Adrenal gland (tissue), 12 donors: ENCODE measurements around the gene GRHPR. TPM values are rescaled to one million over a fixed set of nuclear protein-coding genes. Genes with fewer than 3 reads are reported as not detected.

Experiments
- DNase-seq, 7 donors: peaks; one replicate each; pipeline ENCODE4 v3.0.0-alpha.2; 2019 to 2020
- H3K27ac ChIP-seq, 5 donors: fragments of 200-600 bp; sonication (generic) in 4 of 5; 1 replicate in 3 of 5; 2 replicates in 2 of 5; pipeline versions ENCODE4 v1.5.1 to v1.8.0; 2016 to 2020; ENCODE audit warnings: mild to moderate bottlenecking in 1 of 5
- H3K27me3 ChIP-seq: fragments of 200-600 bp; 2 replicates; pipeline ENCODE4 v1.8.0; 2021
- H3K36me3 ChIP-seq, 2 donors: fragments of 200-600 bp; replicated peaks in 1 of 2; 1 replicate in 1 of 2; 2 replicates in 1 of 2; pipeline versions ENCODE4 v1.5.1 to v1.8.0; 2018 to 2022
- H3K4me1 ChIP-seq, 2 donors: fragments of 200-600 bp; replicated peaks in 1 of 2; 1 replicate in 1 of 2; 2 replicates in 1 of 2; pipeline versions ENCODE4 v1.5.1 to v1.8.0; 2018 to 2021
- H3K4me3 ChIP-seq, 4 donors: fragments of 200-600 bp; sonication (generic) in 3 of 4; one replicate each; pipeline ENCODE4 v1.5.1; 2016 to 2018
- H3K9me3 ChIP-seq, 3 donors: fragments of 200-600 bp; sonication (generic) in 1 of 3; replicated peaks in 1 of 3; 1 replicate in 2 of 3; 2 replicates in 1 of 3; pipeline versions ENCODE4 v1.5.1 to v1.8.0; 2016 to 2021
- POLR2A ChIP-seq, 2 donors: fragments of 450-650 bp; IDR thresholded peaks; one replicate each; pipeline ENCODE4 v1.6.1; 2017; ENCODE audit warnings: antibody characterized with exemption in 2 of 2, mild to moderate bottlenecking in 2 of 2, moderate library complexity in 1 of 2
- WGBS, 4 donors: extraction: QIAGEN DNeasy Blood & Tissue Kit in 2 of 4; methylation state at CpG; one replicate each; pipeline versions ENCODE4 v1.1.5 to v1.1.7; 2013 to 2017; 5-methylcytosine and 5-hydroxymethylcytosine counted together
- intact Hi-C, 2 donors: fragments of 100-400 bp; cut with DNase I; formaldehyde crosslinking; loops; one replicate each; pipeline versions ENCODE4 v1.14.1 to v1.15.0; 2022 to 2023
- polyA plus RNA-seq, 3 donors: library from polyadenylated mRNA; stranded (reverse); fragments of 200-250 nt in 2 of 3; fragments of 350-450 nt in 1 of 3; fragmentation: Illumina TruSeq in 1 of 3; extraction: RNeasy Lipid Tissue Mini Kit (QIAGEN cat#74804) in 1 of 3; gene quantifications; one replicate each; pipeline ENCODE4 v1.2.3, GENCODE V29; 2013 to 2014
- total RNA-seq, 9 donors: library from RNA; depleted of rRNA in 4 of 9; stranded (reverse); fragments of >200 nt in 4 of 9; fragments of 120-200 nt in 1 of 9; fragmentation: NEBNext Ultra II Directional in 1 of 9; extraction: Animal tissue kit (Norgen Biotek cat#: 25700) in 1 of 9; gene quantifications; one replicate each; pipeline versions ENCODE4 v1.1.0 to v1.2.4, GENCODE V29; 2013 to 2023
- TF ChIP-seq, protein P1 (sequence below), 6 experiments: fragments of 450-650 bp in 4 of 6; fragments of 200-600 bp in 2 of 6; sonication (generic) in 1 of 6; IDR thresholded peaks; 1 replicate in 5 of 6; 2 replicates in 1 of 6; pipeline versions ENCODE4 v1.5.1 to v1.8.0; 2016 to 2021; ENCODE audit warnings: antibody characterized with exemption in 6 of 6, mild to moderate bottlenecking in 2 of 6, moderate library complexity in 1 of 6
- donor health status: healthy with polysubstance abuse.
- donor health status: Bipolar disorder and iron deficiency.
- donor health status: DM: yes; HTN: yes; CAD: no.
- donor health status: DM: no; HTN: no; CAD: no.
- donor health status: DM: no; HTN: no; CAD: no.
- donor health status: DM: yes; HTN: yes; CAD: no.

Gene GRHPR
- total and polyA plus RNA-seq, 12 donors: 83.3 to 434 (median 230) TPM

DNA sequence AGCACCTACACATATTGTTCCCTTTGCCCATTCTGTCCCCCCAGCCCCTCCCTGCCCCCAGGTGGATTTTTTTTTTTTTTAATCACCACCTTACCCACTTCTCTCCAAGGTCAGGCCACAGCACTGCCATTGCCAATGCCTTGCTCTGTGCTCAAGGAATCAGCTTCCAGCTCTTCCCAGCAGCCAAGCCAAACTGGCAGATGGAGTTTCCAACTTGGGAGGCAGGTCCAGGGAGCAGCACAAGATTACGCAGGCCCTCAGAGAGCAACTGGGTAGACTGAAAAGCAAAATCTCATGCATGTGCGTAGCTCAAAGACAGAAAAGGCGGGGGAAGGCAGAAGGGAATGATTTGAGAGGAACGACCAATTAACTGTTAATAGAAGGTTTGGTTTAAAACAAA lies 15.1 kb downstream of the GRHPR start:
- Histone ChIP-seq H3K4me3 (no peak overlapping the region), H3K27ac (no peak overlapping the region)

DNA sequence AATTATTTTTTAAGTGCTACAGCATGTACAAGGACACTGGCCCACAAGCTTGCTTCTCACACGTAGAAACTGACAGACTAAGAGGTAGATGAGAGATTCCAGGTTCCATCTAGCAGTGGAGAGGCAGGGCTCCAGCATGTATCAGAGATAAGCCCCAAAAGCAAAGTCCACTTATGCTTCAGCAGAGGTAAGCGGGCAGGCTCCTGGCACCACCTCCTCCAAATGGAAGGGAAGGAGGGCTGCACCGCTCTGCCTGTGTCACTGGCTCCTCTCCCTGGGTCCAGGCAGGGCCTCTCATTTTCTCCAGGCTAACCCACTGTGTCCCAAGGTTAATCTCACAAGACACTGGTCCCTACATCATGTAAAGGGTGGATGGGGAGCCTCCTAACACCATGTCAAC lies 15.9 kb downstream of the GRHPR start:
- peaks cover 9 to 23% of the 10 kb centered on the region in 2 donors for H3K4me1 ChIP-seq
- no peak for TF ChIP-seq POLR2A (IDR thresholded peaks at IDR 0.05)
- TF ChIP-seq, protein P1, sequence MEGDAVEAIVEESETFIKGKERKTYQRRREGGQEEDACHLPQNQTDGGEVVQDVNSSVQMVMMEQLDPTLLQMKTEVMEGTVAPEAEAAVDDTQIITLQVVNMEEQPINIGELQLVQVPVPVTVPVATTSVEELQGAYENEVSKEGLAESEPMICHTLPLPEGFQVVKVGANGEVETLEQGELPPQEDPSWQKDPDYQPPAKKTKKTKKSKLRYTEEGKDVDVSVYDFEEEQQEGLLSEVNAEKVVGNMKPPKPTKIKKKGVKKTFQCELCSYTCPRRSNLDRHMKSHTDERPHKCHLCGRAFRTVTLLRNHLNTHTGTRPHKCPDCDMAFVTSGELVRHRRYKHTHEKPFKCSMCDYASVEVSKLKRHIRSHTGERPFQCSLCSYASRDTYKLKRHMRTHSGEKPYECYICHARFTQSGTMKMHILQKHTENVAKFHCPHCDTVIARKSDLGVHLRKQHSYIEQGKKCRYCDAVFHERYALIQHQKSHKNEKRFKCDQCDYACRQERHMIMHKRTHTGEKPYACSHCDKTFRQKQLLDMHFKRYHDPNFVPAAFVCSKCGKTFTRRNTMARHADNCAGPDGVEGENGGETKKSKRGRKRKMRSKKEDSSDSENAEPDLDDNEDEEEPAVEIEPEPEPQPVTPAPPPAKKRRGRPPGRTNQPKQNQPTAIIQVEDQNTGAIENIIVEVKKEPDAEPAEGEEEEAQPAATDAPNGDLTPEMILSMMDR (IDR thresholded peaks at IDR 0.05): no peak
- H3K4me3 ChIP-seq: no peak overlapping the region
- H3K27ac ChIP-seq: no peak overlapping the region
- H3K27me3 ChIP-seq: no peaks in the 10 kb centered on the region
- intact Hi-C loops: no loop called here
- no peak for DNase-seq
- H3K36me3 ChIP-seq: peaks cover 0 to 88% of the 10 kb centered on the region in 2 donors
- WGBS, 4 donors: 81 to 89% (median 84%) methylated on average over 3 of the region's 3 CpGs
- no peaks in the 10 kb centered on the region for H3K9me3 ChIP-seq

More for the DNA sequence above, 15.1 kb downstream of the GRHPR start:
- H3K9me3 ChIP-seq: no peaks in the 10 kb centered on the region
- intact Hi-C loops: no loop called here
- DNase-seq: no peak
- H3K27me3 ChIP-seq: no peaks in the 10 kb centered on the region
- 88 to 99% (median 93%) methylated on average over 4 of the region's 4 CpGs for WGBS, 4 donors
- peaks cover 9 to 31% of the 10 kb centered on the region in 2 donors for H3K4me1 ChIP-seq
- TF ChIP-seq, protein P1 (IDR thresholded peaks at IDR 0.05): no peak
- no peak for TF ChIP-seq POLR2A (IDR thresholded peaks at IDR 0.05)
- H3K36me3 ChIP-seq: peaks cover 0 to 86% of the 10 kb centered on the region in 2 donors

DNA sequence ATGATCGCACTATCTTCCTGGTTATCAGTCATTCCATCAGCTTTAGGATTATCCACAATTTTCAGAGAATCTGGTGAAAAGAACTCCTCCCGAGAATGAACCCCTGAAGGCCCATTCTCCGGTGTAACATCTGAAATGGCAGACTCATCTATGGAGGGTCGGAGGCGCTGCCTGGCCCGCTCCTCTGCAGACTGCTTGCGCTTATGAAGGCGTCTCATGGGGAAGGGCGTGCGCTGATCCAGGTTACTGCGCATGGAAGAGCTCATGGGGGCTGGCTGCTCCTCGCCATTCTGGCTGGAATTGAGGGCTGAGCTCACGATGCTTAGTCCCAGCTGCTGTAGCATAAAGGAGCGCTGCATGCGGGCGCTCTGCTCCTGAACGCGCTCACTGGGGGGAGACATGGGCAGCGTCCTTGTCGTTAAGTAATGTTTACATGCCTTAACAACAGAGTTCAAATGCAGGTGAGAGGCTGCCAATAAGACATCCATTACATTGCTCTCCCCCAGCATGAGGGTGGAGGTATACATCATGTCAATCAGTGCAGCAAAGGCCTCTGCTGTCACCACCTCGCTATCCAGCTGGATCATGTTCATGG lies 19.4 kb downstream of the GRHPR start:
- Histone ChIP-seq H3K4me1 (no peaks in the 10 kb centered on the region), H3K4me3 (no peak overlapping the region), H3K36me3 (peaks cover 0 to 58% of the 10 kb centered on the region in 2 donors), H3K27me3 (no peaks in the 10 kb centered on the region), H3K9me3 (no peaks in the 10 kb centered on the region), H3K27ac (no peak overlapping the region)
- intact Hi-C loops: no loop called here
- 91 to 95% (median 94%) methylated on average over 16 to 21 of the region's 21 CpGs for WGBS, 4 donors
- TF ChIP-seq POLR2A (IDR thresholded peaks at IDR 0.05): no peak
- TF ChIP-seq, protein P1 (IDR thresholded peaks at IDR 0.05): no peak
- peak in 1 of 7 donors; percentile 47 for DNase-seq

DNA sequence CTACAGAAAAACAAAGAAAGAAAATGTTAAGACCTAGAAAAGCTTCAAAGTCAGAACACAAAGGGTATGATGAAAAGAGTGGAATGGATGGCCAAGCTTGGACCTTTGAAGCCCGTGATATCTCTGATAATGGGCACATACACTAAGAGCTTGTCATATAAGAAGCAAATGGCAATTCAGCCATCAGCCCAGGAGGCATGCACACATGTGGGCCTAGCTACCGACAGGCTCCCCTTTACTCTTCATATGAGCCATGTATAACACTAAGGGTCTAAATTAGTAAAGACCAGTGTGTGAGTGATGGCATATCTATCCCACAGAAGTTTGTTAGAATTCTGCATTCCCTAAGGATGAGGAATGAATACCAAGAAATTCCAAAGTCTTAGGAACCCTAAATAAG lies 20.1 kb downstream of the GRHPR start:
- Histone ChIP-seq H3K36me3 (peaks cover 0 to 51% of the 10 kb centered on the region in 2 donors), H3K27me3 (no peaks in the 10 kb centered on the region), H3K4me1 (no peaks in the 10 kb centered on the region), H3K9me3 (no peaks in the 10 kb centered on the region), H3K4me3 (no peak overlapping the region), H3K27ac (no peak overlapping the region)
- peak in 1 of 7 donors; percentile 35 for DNase-seq
- intact Hi-C loops: no loop called here
- TF ChIP-seq, protein P1 (IDR thresholded peaks at IDR 0.05): no peak
- no peak for TF ChIP-seq POLR2A (IDR thresholded peaks at IDR 0.05)
- 84 to 97% (median 93%) methylated on average over 2 of the region's 2 CpGs for WGBS, 4 donors
